HEK293 (cell line): ENCODE measurements around the gene ZNF467.
A peak's percentile ranks its signal among the peaks of the same experiment; 100 is the strongest.

Experiments
- CTCF ChIA-PET: fragments of 350-600 bp; formaldehyde crosslinking; extraction: SDS; loops from one replicate; lab custom pipeline; 2021; ENCODE audit warnings: antibody characterized with exemption; lab: Yijun Ruan, JAX
- POLR2A ChIA-PET: fragments of 300-600 bp; formaldehyde crosslinking; extraction: SDS; loops from one replicate; lab custom pipeline; 2020; ENCODE audit warnings: antibody characterized with exemption, inconsistent platforms; lab: Yijun Ruan, JAX
- H3K27ac ChIP-seq: fragments of 200-500 bp; sonication (Bioruptor generic); 2 replicates; pipeline ENCODE4 v1.5.1; 2014; ENCODE audit warnings: low read depth, low read length, control low read depth, inconsistent platforms; ENCODE audit errors: extremely low read depth
- H3K36me3 ChIP-seq, 2 experiments: fragments of 200-500 bp in 1 of 2; sonication (Bioruptor generic) in 1 of 2; 1 replicate in 1 of 2; 2 replicates in 1 of 2; pipeline ENCODE4 v1.5.1; 2014 to 2017; ENCODE audit warnings: inconsistent platforms in 2 of 2, low read length in 2 of 2; ENCODE audit not compliant: control insufficient read depth in 2 of 2, insufficient read depth in 1 of 2
- H3K4me1 ChIP-seq: fragments of 200-500 bp; sonication (Bioruptor generic); 2 replicates; pipeline ENCODE4 v1.5.1; 2014; ENCODE audit warnings: mild to moderate bottlenecking, low read length, inconsistent platforms; ENCODE audit not compliant: control insufficient read depth, insufficient read depth
- H3K4me3 ChIP-seq: 2 replicates; pipeline ENCODE4 v1.5.1; 2011; ENCODE audit warnings: low read depth, mild to moderate bottlenecking, control low read depth, low read length, moderate library complexity
- H3K9me3 ChIP-seq: fragments of 200-500 bp; sonication (Bioruptor generic); 2 replicates; pipeline ENCODE4 v1.5.1; 2014; ENCODE audit warnings: low read depth, low read length, inconsistent platforms; ENCODE audit not compliant: control insufficient read depth, insufficient read depth
- GLIS2 ChIP-seq: fragments of 450-650 bp; formaldehyde crosslinking; IDR thresholded peaks from 2 replicates; pipeline ENCODE4 v1.5.1; 2016; ENCODE audit warnings: missing biosample characterization, missing genetic modification characterization
- PRDM1 ChIP-seq: fragments of 450-650 bp; formaldehyde crosslinking; IDR thresholded peaks from 2 replicates; pipeline ENCODE4; 2016; ENCODE audit warnings: missing biosample characterization, missing genetic modification characterization
- RBAK ChIP-seq: fragments of 450-650 bp; formaldehyde crosslinking; IDR thresholded peaks from 2 replicates; pipeline ENCODE4 v1.5.1; 2016; ENCODE audit warnings: missing biosample characterization, missing genetic modification characterization
- SP2 ChIP-seq: fragments of 450-650 bp; formaldehyde crosslinking; IDR thresholded peaks from 2 replicates; pipeline ENCODE4 v1.5.1; 2016; ENCODE audit warnings: missing biosample characterization, missing genetic modification characterization
- ZBTB1 ChIP-seq: fragments of 450-650 bp; formaldehyde crosslinking; IDR thresholded peaks from 2 replicates; pipeline ENCODE4 v1.5.1; 2016; ENCODE audit warnings: missing biosample characterization, missing genetic modification characterization
- ZFP69B ChIP-seq: fragments of 450-650 bp; formaldehyde crosslinking; IDR thresholded peaks from 2 replicates; pipeline ENCODE4 v1.5.1; 2016; ENCODE audit warnings: missing biosample characterization, missing genetic modification characterization
- ZNF155 ChIP-seq: fragments of 450-650 bp; formaldehyde crosslinking; IDR thresholded peaks from 2 replicates; pipeline ENCODE4 v1.5.1; 2016; ENCODE audit warnings: missing biosample characterization, missing genetic modification characterization
- ZNF157 ChIP-seq: fragments of 450-650 bp; formaldehyde crosslinking; IDR thresholded peaks from 2 replicates; pipeline ENCODE4 v1.5.1; 2016; ENCODE audit warnings: missing biosample characterization, missing genetic modification characterization
- ZNF175 ChIP-seq: fragments of 450-650 bp; formaldehyde crosslinking; IDR thresholded peaks from 2 replicates; pipeline ENCODE4 v1.5.1; 2016; ENCODE audit warnings: missing biosample characterization, missing genetic modification characterization
- ZNF184 ChIP-seq: fragments of 450-650 bp; IDR thresholded peaks from 2 replicates; pipeline ENCODE4 v1.5.1; 2018; ENCODE audit warnings: missing biosample characterization, mild to moderate bottlenecking, missing genetic modification characterization
- ZNF274 ChIP-seq, 2 experiments: fragments of 200-500 bp in 1 of 2; fragments of 450-650 bp in 1 of 2; sonication (Bioruptor generic) in 1 of 2; formaldehyde crosslinking in 1 of 2; IDR thresholded peaks; 2 replicates each; pipeline versions ENCODE4 v1.5.1 to v1.6.1; 2014 to 2016; ENCODE audit warnings: borderline replicate concordance in 1 of 2, inconsistent platforms in 1 of 2, low read length in 1 of 2, missing biosample characterization in 1 of 2, missing genetic modification characterization in 1 of 2
- ZNF335 ChIP-seq: fragments of 450-650 bp; formaldehyde crosslinking; conservative IDR thresholded peaks from 2 replicates; pipeline ENCODE4 v1.5.1; 2016; ENCODE audit warnings: missing biosample characterization, missing genetic modification characterization
- ZNF37A ChIP-seq: fragments of 450-650 bp; IDR thresholded peaks from 2 replicates; pipeline ENCODE4 v1.5.1; 2018; ENCODE audit warnings: missing biosample characterization, missing genetic modification characterization
- ZNF473 ChIP-seq: fragments of 450-650 bp; formaldehyde crosslinking; IDR thresholded peaks from 2 replicates; pipeline ENCODE4 v1.5.1; 2017; ENCODE audit warnings: missing biosample characterization, missing genetic modification characterization
- ZNF514 ChIP-seq: fragments of 450-650 bp; formaldehyde crosslinking; IDR thresholded peaks from 2 replicates; pipeline ENCODE4 v1.5.1; 2016; ENCODE audit warnings: missing biosample characterization, missing genetic modification characterization
- ZNF530 ChIP-seq: fragments of 450-650 bp; formaldehyde crosslinking; IDR thresholded peaks from 2 replicates; pipeline ENCODE4 v1.5.1; 2016; ENCODE audit warnings: low read depth, missing biosample characterization, missing genetic modification characterization
- ZNF555 ChIP-seq: fragments of 450-650 bp; formaldehyde crosslinking; conservative IDR thresholded peaks from 2 replicates; pipeline ENCODE4 v1.5.1; 2017; ENCODE audit warnings: missing biosample characterization, mild to moderate bottlenecking, missing genetic modification characterization, inconsistent platforms
- ZNF624 ChIP-seq: fragments of 450-650 bp; formaldehyde crosslinking; IDR thresholded peaks from 2 replicates; pipeline ENCODE4 v1.5.1; 2017; ENCODE audit warnings: missing biosample characterization, missing genetic modification characterization
- ZNF660 ChIP-seq: fragments of 450-650 bp; IDR thresholded peaks from 2 replicates; pipeline ENCODE4 v1.5.1; 2018; ENCODE audit warnings: missing biosample characterization, mild to moderate bottlenecking, missing genetic modification characterization
- ZNF677 ChIP-seq: fragments of 450-650 bp; IDR thresholded peaks from 2 replicates; pipeline ENCODE4 v1.5.0; 2018; ENCODE audit warnings: missing biosample characterization, mild to moderate bottlenecking, missing genetic modification characterization, moderate library complexity
- ZNF776 ChIP-seq: fragments of 450-650 bp; formaldehyde crosslinking; IDR thresholded peaks from 2 replicates; pipeline ENCODE4 v1.5.0; 2017; ENCODE audit warnings: missing biosample characterization, missing genetic modification characterization, borderline replicate concordance
- ZXDB ChIP-seq: fragments of 450-650 bp; formaldehyde crosslinking; IDR thresholded peaks from 2 replicates; pipeline ENCODE4 v1.5.1; 2016; ENCODE audit warnings: missing biosample characterization, missing genetic modification characterization
- TF ChIP-seq, protein P1 (sequence below): fragments of 450-650 bp; formaldehyde crosslinking; IDR thresholded peaks from 2 replicates; pipeline ENCODE4 v1.5.1; 2016; ENCODE audit warnings: missing biosample characterization, missing genetic modification characterization, low read depth
- TF ChIP-seq, protein P2 (sequence below): fragments of 450-650 bp; formaldehyde crosslinking; IDR thresholded peaks from 2 replicates; pipeline ENCODE4 v1.5.1; 2016; ENCODE audit warnings: missing biosample characterization, missing genetic modification characterization, borderline replicate concordance
- TF ChIP-seq, protein P3 (sequence below): fragments of 450-650 bp; formaldehyde crosslinking; IDR thresholded peaks from 2 replicates; pipeline ENCODE4 v1.5.1; 2016; ENCODE audit warnings: missing biosample characterization, missing genetic modification characterization
- TF ChIP-seq, protein P4 (sequence below): fragments of 450-650 bp; formaldehyde crosslinking; IDR thresholded peaks from 2 replicates; pipeline ENCODE4 v1.5.1; 2016; ENCODE audit warnings: missing biosample characterization, missing genetic modification characterization, borderline replicate concordance
- TF ChIP-seq, protein P5 (sequence below): fragments of 450-650 bp; formaldehyde crosslinking; IDR thresholded peaks from 2 replicates; pipeline ENCODE4 v1.5.1; 2017; ENCODE audit warnings: missing biosample characterization, missing genetic modification characterization

ZNF467 gene

DNA sequence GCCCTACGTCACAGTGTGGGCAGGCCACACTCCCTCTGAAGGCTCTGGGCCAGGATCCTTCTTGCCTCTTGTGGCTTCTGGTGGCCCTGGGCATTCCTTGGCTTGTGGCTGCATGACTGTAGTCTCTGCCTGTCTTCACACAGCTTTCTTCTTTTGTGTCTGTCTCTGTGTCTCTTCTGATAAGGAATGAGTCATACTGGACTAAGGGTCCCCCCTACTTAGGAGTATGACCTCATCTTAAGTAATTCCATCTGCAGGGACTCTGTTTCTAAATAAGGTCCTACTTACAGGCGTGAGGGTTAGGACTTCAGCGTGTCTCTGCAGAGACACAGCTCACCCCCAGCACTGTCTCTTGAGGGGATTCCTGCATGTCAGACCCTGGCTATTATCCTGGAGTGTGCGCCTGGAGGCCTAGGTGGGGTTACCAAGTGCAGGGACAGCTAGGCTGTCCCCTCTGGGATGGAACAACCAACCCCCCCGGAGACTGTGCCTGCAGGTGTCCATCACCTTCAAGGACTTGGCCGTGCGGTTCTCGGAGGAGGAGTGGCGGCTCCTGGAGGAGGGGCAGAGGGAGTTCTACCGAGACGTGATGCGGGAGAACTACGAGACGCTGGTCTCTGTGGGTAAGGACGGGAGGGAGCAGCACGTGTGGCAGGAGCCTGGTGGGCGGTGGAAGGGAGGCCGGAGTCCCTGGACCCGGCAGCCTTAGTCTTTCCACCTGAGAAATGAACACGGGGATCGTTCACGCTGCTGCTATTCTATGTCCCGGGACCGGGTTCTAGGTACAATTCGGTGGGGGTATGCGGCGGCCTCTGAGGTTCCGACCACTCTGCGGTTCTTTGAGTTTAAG is 54.1 kb downstream of the ZNF467 start (continued):
- TF ChIP-seq ZNF37A (tag by site-specific recombination) (no peak), ZNF514 (tag by site-specific recombination) (no peak), ZNF660 (tag by site-specific recombination) (peak; percentile 81), ZNF776 (no peak), ZFP69B (tag by site-specific recombination) (peak; percentile 83), PRDM1 (tag by site-specific recombination) (peak; percentile 60), ZNF624 (tag by site-specific recombination) (no peak), ZBTB1 (tag by site-specific recombination) (no peak), ZNF184 (tag by site-specific recombination) (peak; percentile 72; the same call in 1 of the 2 replicates), SP2 (0 out of 2 replicates have a peak, but pooled peaks have one; percentile 4), ZNF155 (tag by site-specific recombination) (no peak)
- TF ChIP-seq, protein P1, sequence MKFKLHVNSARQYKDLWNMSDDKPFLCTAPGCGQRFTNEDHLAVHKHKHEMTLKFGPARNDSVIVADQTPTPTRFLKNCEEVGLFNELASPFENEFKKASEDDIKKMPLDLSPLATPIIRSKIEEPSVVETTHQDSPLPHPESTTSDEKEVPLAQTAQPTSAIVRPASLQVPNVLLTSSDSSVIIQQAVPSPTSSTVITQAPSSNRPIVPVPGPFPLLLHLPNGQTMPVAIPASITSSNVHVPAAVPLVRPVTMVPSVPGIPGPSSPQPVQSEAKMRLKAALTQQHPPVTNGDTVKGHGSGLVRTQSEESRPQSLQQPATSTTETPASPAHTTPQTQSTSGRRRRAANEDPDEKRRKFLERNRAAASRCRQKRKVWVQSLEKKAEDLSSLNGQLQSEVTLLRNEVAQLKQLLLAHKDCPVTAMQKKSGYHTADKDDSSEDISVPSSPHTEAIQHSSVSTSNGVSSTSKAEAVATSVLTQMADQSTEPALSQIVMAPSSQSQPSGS (tag by site-specific recombination), result peak; percentile 94
- TF ChIP-seq, protein P2, sequence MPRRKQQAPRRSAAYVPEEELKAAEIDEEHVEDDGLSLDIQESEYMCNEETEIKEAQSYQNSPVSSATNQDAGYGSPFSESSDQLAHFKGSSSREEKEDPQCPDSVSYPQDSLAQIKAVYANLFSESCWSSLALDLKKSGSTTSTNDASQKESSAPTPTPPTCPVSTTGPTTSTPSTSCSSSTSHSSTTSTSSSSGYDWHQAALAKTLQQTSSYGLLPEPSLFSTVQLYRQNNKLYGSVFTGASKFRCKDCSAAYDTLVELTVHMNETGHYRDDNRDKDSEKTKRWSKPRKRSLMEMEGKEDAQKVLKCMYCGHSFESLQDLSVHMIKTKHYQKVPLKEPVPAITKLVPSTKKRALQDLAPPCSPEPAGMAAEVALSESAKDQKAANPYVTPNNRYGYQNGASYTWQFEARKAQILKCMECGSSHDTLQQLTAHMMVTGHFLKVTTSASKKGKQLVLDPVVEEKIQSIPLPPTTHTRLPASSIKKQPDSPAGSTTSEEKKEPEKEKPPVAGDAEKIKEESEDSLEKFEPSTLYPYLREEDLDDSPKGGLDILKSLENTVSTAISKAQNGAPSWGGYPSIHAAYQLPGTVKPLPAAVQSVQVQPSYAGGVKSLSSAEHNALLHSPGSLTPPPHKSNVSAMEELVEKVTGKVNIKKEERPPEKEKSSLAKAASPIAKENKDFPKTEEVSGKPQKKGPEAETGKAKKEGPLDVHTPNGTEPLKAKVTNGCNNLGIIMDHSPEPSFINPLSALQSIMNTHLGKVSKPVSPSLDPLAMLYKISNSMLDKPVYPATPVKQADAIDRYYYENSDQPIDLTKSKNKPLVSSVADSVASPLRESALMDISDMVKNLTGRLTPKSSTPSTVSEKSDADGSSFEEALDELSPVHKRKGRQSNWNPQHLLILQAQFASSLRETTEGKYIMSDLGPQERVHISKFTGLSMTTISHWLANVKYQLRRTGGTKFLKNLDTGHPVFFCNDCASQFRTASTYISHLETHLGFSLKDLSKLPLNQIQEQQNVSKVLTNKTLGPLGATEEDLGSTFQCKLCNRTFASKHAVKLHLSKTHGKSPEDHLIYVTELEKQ (tag by site-specific recombination), result peak; percentile 85; the same call in 1 of the 2 replicates

DNA sequence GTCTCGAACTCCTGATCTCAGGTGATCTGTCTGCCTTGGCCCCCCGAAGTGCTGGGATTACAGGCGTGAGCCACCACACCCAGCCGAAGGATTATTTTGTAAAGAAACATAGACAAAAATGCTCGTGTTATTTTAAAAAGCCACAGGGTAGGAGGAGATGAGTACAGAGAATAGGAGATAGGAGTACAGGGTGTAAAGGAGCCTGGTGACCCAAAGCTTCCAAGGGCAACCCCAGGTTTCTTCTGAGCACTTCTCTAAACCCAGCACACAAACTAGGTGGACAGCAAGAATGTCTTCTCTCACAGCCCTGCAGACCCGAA is 54.7 kb downstream of the ZNF467 start:
- POLR2A ChIA-PET, result interaction anchor here (0.6 to 0.8 kb wide), 2 partner anchors 11 to 608 kb away, joined by 3 read pairs; no protein-coding TSS in a partner anchor
- CTCF ChIA-PET, result interaction anchor here (0.7 to 1.3 kb wide), 3 partner anchors 14 to 23 kb away, joined by 3 to 5 read pairs (median 3); no protein-coding TSS in a partner anchor
- Histone ChIP-seq H3K9me3 (no peaks in the 10 kb centered on the region), H3K4me3 (no peak overlapping the region), H3K36me3 (peaks cover 0 to 53% of the 10 kb centered on the region in 2 experiments; a peak in 1 of 3 replicates), H3K27ac (no peak overlapping the region), H3K4me1 (no peaks in the 10 kb centered on the region)
- TF ChIP-seq GLIS2 (tag by site-specific recombination) (no peak), ZNF157 (no peak), RBAK (no peak), ZNF660 (tag by site-specific recombination) (no peak), ZNF175 (tag by site-specific recombination) (no peak), ZNF555 (tag by site-specific recombination) (no peak), ZNF473 (no peak), ZNF677 (no peak), ZXDB (tag by site-specific recombination) (no peak), ZNF530 (no peak), ZNF335 (no peak), ZNF274 (IDR thresholded peaks at IDR 0.05; ENCODE audit: low read length) (no peak), ZNF274 (tag by site-specific recombination; IDR thresholded peaks at IDR 0.05; ENCODE audit: borderline replicate concordance) (no peak)
- TF ChIP-seq, protein P3, sequence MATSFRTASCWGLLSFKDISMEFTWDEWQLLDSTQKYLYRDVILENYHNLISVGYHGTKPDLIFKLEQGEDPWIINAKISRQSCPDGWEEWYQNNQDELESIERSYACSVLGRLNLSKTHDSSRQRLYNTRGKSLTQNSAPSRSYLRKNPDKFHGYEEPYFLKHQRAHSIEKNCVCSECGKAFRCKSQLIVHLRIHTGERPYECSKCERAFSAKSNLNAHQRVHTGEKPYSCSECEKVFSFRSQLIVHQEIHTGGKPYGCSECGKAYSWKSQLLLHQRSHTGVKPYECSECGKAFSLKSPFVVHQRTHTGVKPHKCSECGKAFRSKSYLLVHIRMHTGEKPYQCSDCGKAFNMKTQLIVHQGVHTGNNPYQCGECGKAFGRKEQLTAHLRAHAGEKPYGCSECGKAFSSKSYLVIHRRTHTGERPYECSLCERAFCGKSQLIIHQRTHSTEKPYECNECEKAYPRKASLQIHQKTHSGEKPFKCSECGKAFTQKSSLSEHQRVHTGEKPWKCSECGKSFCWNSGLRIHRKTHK (tag by site-specific recombination), result no peak
- TF ChIP-seq, protein P4, sequence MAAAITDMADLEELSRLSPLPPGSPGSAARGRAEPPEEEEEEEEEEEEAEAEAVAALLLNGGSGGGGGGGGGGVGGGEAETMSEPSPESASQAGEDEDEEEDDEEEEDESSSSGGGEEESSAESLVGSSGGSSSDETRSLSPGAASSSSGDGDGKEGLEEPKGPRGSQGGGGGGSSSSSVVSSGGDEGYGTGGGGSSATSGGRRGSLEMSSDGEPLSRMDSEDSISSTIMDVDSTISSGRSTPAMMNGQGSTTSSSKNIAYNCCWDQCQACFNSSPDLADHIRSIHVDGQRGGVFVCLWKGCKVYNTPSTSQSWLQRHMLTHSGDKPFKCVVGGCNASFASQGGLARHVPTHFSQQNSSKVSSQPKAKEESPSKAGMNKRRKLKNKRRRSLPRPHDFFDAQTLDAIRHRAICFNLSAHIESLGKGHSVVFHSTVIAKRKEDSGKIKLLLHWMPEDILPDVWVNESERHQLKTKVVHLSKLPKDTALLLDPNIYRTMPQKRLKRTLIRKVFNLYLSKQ (tag by site-specific recombination), result no peak
- TF ChIP-seq, protein P5, sequence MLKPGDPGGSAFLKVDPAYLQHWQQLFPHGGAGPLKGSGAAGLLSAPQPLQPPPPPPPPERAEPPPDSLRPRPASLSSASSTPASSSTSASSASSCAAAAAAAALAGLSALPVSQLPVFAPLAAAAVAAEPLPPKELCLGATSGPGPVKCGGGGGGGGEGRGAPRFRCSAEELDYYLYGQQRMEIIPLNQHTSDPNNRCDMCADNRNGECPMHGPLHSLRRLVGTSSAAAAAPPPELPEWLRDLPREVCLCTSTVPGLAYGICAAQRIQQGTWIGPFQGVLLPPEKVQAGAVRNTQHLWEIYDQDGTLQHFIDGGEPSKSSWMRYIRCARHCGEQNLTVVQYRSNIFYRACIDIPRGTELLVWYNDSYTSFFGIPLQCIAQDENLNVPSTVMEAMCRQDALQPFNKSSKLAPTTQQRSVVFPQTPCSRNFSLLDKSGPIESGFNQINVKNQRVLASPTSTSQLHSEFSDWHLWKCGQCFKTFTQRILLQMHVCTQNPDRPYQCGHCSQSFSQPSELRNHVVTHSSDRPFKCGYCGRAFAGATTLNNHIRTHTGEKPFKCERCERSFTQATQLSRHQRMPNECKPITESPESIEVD, result no peak
